Neural crest cell (in vitro differentiated cells): ENCODE data around the gene ZDHHC5. TPM values are rescaled to one million over a fixed set of nuclear protein-coding genes. Genes with fewer than 3 reads are reported as not detected.

Source experiments
- DNase-seq: peaks from one replicate; pipeline ENCODE4 v3.0.0; 2021; ENCODE audit warnings: low read depth, mixed read lengths, low spot score
- H3K27ac Mint-ChIP-seq: one replicate; pipeline ENCODE4 v1.8.0; 2021; ENCODE audit warnings: mild to moderate bottlenecking, mixed read lengths; ENCODE audit not compliant: unreplicated experiment
- H3K27me3 Mint-ChIP-seq: 2 replicates; pipeline ENCODE4 v1.8.0; 2021; ENCODE audit warnings: low read depth, mild to moderate bottlenecking, mixed read lengths
- H3K36me3 Mint-ChIP-seq: 2 replicates; pipeline ENCODE4 v1.8.0; 2021; ENCODE audit warnings: low read depth, mild to moderate bottlenecking, mixed read lengths
- H3K4me1 Mint-ChIP-seq: 2 replicates; pipeline ENCODE4 v1.8.0; 2021; ENCODE audit warnings: mixed read lengths
- H3K4me3 Mint-ChIP-seq: one replicate; pipeline ENCODE4 v1.8.0; 2021; ENCODE audit warnings: mild to moderate bottlenecking, mixed read lengths
- H3K9me3 Mint-ChIP-seq: 2 replicates; pipeline ENCODE4 v1.8.0; 2021; ENCODE audit warnings: mixed read lengths
- CTCF ChIP-seq: fragments of 200-600 bp; sonication (generic); conservative IDR thresholded peaks from 2 replicates; pipeline ENCODE4 v1.5.0; 2021; ENCODE audit warnings: antibody characterized with exemption, mild to moderate bottlenecking
- total RNA-seq: library from RNA; stranded (reverse); gene quantifications from 2 replicates; pipeline ENCODE4 v1.2.1, GENCODE V29; 2021

The ZDHHC5 gene
- total RNA-seq, 1 donor from 2014 or later, result 50.1 TPM

GRCh38 chr11:57647960-57648800, 19.7 kb upstream of the ZDHHC5 start:
- Mint-ChIP-seq H3K27me3 (peaks cover 72% of the 10 kb centered on the region), H3K27ac (peak overlapping the region; percentile 85), H3K4me1 (peaks cover 88% of the 10 kb centered on the region), H3K36me3 (peaks cover 5% of the 10 kb centered on the region), H3K4me3 (peak overlapping the region; percentile 93), H3K9me3 (peaks cover 5% of the 10 kb centered on the region)
- no peak for DNase-seq
- no peak for TF ChIP-seq CTCF

- peaks cover 71% of the 10 kb centered on the region for H3K27me3 Mint-ChIP-seq
Observed at GRCh38 chr11:57648801-57649735, 18.8 kb upstream of the ZDHHC5 start.

GRCh38 chr11:57649826-57650738, 17.8 kb upstream of the ZDHHC5 start, which contains the start of gene YPEL4:
Gene YPEL4, minus strand, starts transcription at chr11:57649912. Its CDS starts 2,805 bp downstream, at chr11:57647107.
- peaks cover 74% of the 10 kb centered on the region for H3K4me1 Mint-ChIP-seq
- peaks cover 5% of the 10 kb centered on the region for H3K9me3 Mint-ChIP-seq
- H3K27me3 Mint-ChIP-seq, result peaks cover 66% of the 10 kb centered on the region

More at GRCh38 chr11:57648801-57649735, 18.8 kb upstream of the ZDHHC5 start:
- peak; percentile 39 for DNase-seq
- Mint-ChIP-seq H3K4me1 (peaks cover 82% of the 10 kb centered on the region), H3K4me3 (peak overlapping the region; percentile 93), H3K9me3 (peaks cover 5% of the 10 kb centered on the region), H3K27ac (peak overlapping the region; percentile 85), H3K36me3 (no peaks in the 10 kb centered on the region)
- TF ChIP-seq CTCF, result no peak

GRCh38 chr11:57650739-57651090, 17.2 kb upstream of the ZDHHC5 start:
- Mint-ChIP-seq H3K27me3 (peaks cover 66% of the 10 kb centered on the region), H3K27ac (no peak overlapping the region), H3K9me3 (peaks cover 5% of the 10 kb centered on the region), H3K4me1 (peaks cover 68% of the 10 kb centered on the region), H3K4me3 (peak overlapping the region; percentile 93), H3K36me3 (no peaks in the 10 kb centered on the region)
- no peak for DNase-seq
- TF ChIP-seq CTCF, result no peak

More at GRCh38 chr11:57649826-57650738, 17.8 kb upstream of the ZDHHC5 start, which contains the start of gene YPEL4:
- H3K4me3 Mint-ChIP-seq, result peak within 1 kb of the TSS; percentile 93
- no peak for DNase-seq
- peak within 1 kb of the TSS; percentile 88 for H3K27ac Mint-ChIP-seq
- no peaks in the 10 kb centered on the region for H3K36me3 Mint-ChIP-seq
- TF ChIP-seq CTCF, result no peak
